Immature natural killer cell (primary cell): ENCODE measurements around the gene PAM. TPM values are rescaled to one million over a fixed set of nuclear protein-coding genes. Genes with fewer than 3 reads are reported as not detected.

Experiments used
- DNase-seq, 3 donors: peaks; one replicate each; pipeline ENCODE4 v3.0.0; 2022; ENCODE audit warnings: mixed read lengths in 1 of 3
- H3K27ac Mint-ChIP-seq, 6 donors: one replicate each; pipeline ENCODE4 v1.8.0; 2020; ENCODE audit warnings: mixed read lengths in 6 of 6, mild to moderate bottlenecking in 5 of 6, inconsistent platforms in 4 of 6, moderate library complexity in 3 of 6
- H3K27me3 Mint-ChIP-seq, 3 donors: one replicate each; pipeline ENCODE4 v1.8.0; 2020 to 2021; ENCODE audit warnings: low read depth in 3 of 3, mild to moderate bottlenecking in 3 of 3, mixed read lengths in 3 of 3, moderate library complexity in 3 of 3, inconsistent platforms in 1 of 3
- H3K36me3 Mint-ChIP-seq, 3 donors: one replicate each; pipeline ENCODE4 v1.8.0; 2020; ENCODE audit warnings: mixed read lengths in 3 of 3, inconsistent platforms in 2 of 3, mild to moderate bottlenecking in 2 of 3
- H3K4me1 Mint-ChIP-seq, 2 donors: one replicate each; pipeline ENCODE4 v1.8.0; 2020; ENCODE audit warnings: inconsistent platforms in 2 of 2, mild to moderate bottlenecking in 2 of 2, mixed read lengths in 2 of 2, moderate library complexity in 1 of 2
- H3K4me3 Mint-ChIP-seq, 5 donors: one replicate each; pipeline ENCODE4 v1.8.0; 2020; ENCODE audit warnings: mild to moderate bottlenecking in 5 of 5, mixed read lengths in 5 of 5, inconsistent platforms in 3 of 5, moderate library complexity in 3 of 5
- H3K9me3 Mint-ChIP-seq, 6 donors: one replicate each; pipeline ENCODE4 v1.8.0; 2020; ENCODE audit warnings: mild to moderate bottlenecking in 6 of 6, mixed read lengths in 6 of 6, inconsistent platforms in 4 of 6, moderate library complexity in 3 of 6
- polyA plus RNA-seq, 3 donors: library from polyadenylated mRNA; unstranded; fragments of 300-500 nt; fragmentation: Illumina TruSeq; gene quantifications; one replicate each; pipeline ENCODE4 v1.2.3, GENCODE V29; 2021

Gene PAM
- polyA plus RNA-seq, 3 donors from 2014 or later = 55.2 to 96.2 (median 95.6) TPM

- no peaks in the 10 kb centered on the region for H3K27me3 Mint-ChIP-seq
- peaks cover 9 to 14% of the 10 kb centered on the region in 2 donors for H3K4me1 Mint-ChIP-seq
- H3K9me3 Mint-ChIP-seq = no peaks in the 10 kb centered on the region
- H3K4me3 Mint-ChIP-seq = no peak overlapping the region
- no peak for DNase-seq
- peaks cover 33 to 57% (median 51%) of the 10 kb centered on the region in 3 donors for H3K36me3 Mint-ChIP-seq
- H3K27ac Mint-ChIP-seq = peak overlapping the region in 2 of 6 donors; percentile 57 to 61
These were observed 255.1 kb downstream of the PAM start for GRCh38 chr5:103010168-103010567.

GRCh38 chr5:103013933-103014552 lies 258.9 kb downstream of the PAM start:
- Mint-ChIP-seq H3K4me1 (peaks cover 9 to 14% of the 10 kb centered on the region in 2 donors), H3K9me3 (no peaks in the 10 kb centered on the region), H3K4me3 (no peak overlapping the region), H3K27ac (no peak overlapping the region), H3K36me3 (peaks cover 25 to 63% (median 41%) of the 10 kb centered on the region in 3 donors), H3K27me3 (no peaks in the 10 kb centered on the region)
- no peak for DNase-seq

GRCh38 chr5:103014983-103015382 lies 259.9 kb downstream of the PAM start:
- Mint-ChIP-seq H3K27me3 (no peaks in the 10 kb centered on the region), H3K9me3 (no peaks in the 10 kb centered on the region), H3K36me3 (peaks cover 28 to 59% (median 35%) of the 10 kb centered on the region in 3 donors), H3K4me1 (peaks cover 9 to 18% of the 10 kb centered on the region in 2 donors), H3K4me3 (no peak overlapping the region), H3K27ac (no peak overlapping the region)
- DNase-seq = no peak

GRCh38 chr5:103016167-103016566 lies 261.1 kb downstream of the PAM start:
- Mint-ChIP-seq H3K27me3 (no peaks in the 10 kb centered on the region), H3K4me3 (no peak overlapping the region), H3K9me3 (no peaks in the 10 kb centered on the region), H3K27ac (no peak overlapping the region), H3K36me3 (peaks cover 25 to 58% (median 31%) of the 10 kb centered on the region in 3 donors), H3K4me1 (peaks cover 18 to 30% of the 10 kb centered on the region in 2 donors)
- no peak for DNase-seq

- no peaks in the 10 kb centered on the region for H3K27me3 Mint-ChIP-seq
- no peak overlapping the region for H3K4me3 Mint-ChIP-seq
- no peak for DNase-seq
- H3K36me3 Mint-ChIP-seq = peaks cover 14 to 57% (median 26%) of the 10 kb centered on the region in 3 donors
- H3K4me1 Mint-ChIP-seq = peaks cover 18 to 28% of the 10 kb centered on the region in 2 donors
- H3K9me3 Mint-ChIP-seq = no peaks in the 10 kb centered on the region
- no peak overlapping the region for H3K27ac Mint-ChIP-seq
These were observed 264.7 kb downstream of the PAM start for GRCh38 chr5:103019804-103020203.

GRCh38 chr5:103021314-103021713 lies 266.2 kb downstream of the PAM start:
- Mint-ChIP-seq H3K4me1 (peaks cover 18 to 28% of the 10 kb centered on the region in 2 donors), H3K36me3 (peaks cover 21 to 60% (median 25%) of the 10 kb centered on the region in 3 donors), H3K27me3 (no peaks in the 10 kb centered on the region), H3K9me3 (no peaks in the 10 kb centered on the region), H3K27ac (peak overlapping the region; percentile 19 to 69 (median 37)), H3K4me3 (peak overlapping the region in 4 of 5 donors; percentile 1 to 50 (median 43))
- DNase-seq = peak; percentile 7 to 17 (median 9)

- H3K27ac Mint-ChIP-seq = peak overlapping the region in 1 of 6 donors; percentile 49
- peaks cover 30 to 48% (median 41%) of the 10 kb centered on the region in 3 donors for H3K36me3 Mint-ChIP-seq
- no peaks in the 10 kb centered on the region for H3K9me3 Mint-ChIP-seq
- DNase-seq = no peak
- no peaks in the 10 kb centered on the region for H3K27me3 Mint-ChIP-seq
- no peak overlapping the region for H3K4me3 Mint-ChIP-seq
- H3K4me1 Mint-ChIP-seq = peaks cover under 1 to 2% of the 10 kb centered on the region in 2 donors
These were observed 272.2 kb downstream of the PAM start for GRCh38 chr5:103027267-103027666.

GRCh38 chr5:103031607-103032006 lies 276.5 kb downstream of the PAM start:
- Mint-ChIP-seq H3K27ac (peak overlapping the region in 2 of 6 donors; percentile 17 to 48), H3K4me1 (no peaks in the 10 kb centered on the region), H3K9me3 (no peaks in the 10 kb centered on the region), H3K4me3 (no peak overlapping the region), H3K36me3 (peaks cover 18 to 27% (median 25%) of the 10 kb centered on the region in 3 donors), H3K27me3 (peaks cover 0 to 1% (median 0%) of the 10 kb centered on the region in 3 donors)
- no peak for DNase-seq

- peaks cover 0 to 1% (median 0%) of the 10 kb centered on the region in 3 donors for H3K27me3 Mint-ChIP-seq
- H3K36me3 Mint-ChIP-seq = peaks cover 4 to 13% (median 12%) of the 10 kb centered on the region in 3 donors
- no peak overlapping the region for H3K27ac Mint-ChIP-seq
- H3K9me3 Mint-ChIP-seq = no peaks in the 10 kb centered on the region
- DNase-seq = no peak
- no peak overlapping the region for H3K4me3 Mint-ChIP-seq
- H3K4me1 Mint-ChIP-seq = no peaks in the 10 kb centered on the region
These were observed 278.6 kb downstream of the PAM start for GRCh38 chr5:103033696-103034095.

- no peaks in the 10 kb centered on the region for H3K9me3 Mint-ChIP-seq
- H3K36me3 Mint-ChIP-seq = peaks cover 4 to 12% (median 9%) of the 10 kb centered on the region in 3 donors
- H3K27ac Mint-ChIP-seq = no peak overlapping the region
These were observed 279.7 kb downstream of the PAM start for GRCh38 chr5:103034662-103035392.

GRCh38 chr5:103035701-103036100 lies 280.6 kb downstream of the PAM start:
- Mint-ChIP-seq H3K4me3 (no peak overlapping the region), H3K27me3 (peaks cover 0 to 3% (median 0%) of the 10 kb centered on the region in 3 donors), H3K4me1 (no peaks in the 10 kb centered on the region), H3K27ac (no peak overlapping the region), H3K36me3 (peaks cover 4 to 12% (median 7%) of the 10 kb centered on the region in 3 donors), H3K9me3 (no peaks in the 10 kb centered on the region)
- no peak for DNase-seq

More at GRCh38 chr5:103034662-103035392, 279.7 kb downstream of the PAM start:
- Mint-ChIP-seq H3K4me1 (no peaks in the 10 kb centered on the region), H3K4me3 (no peak overlapping the region), H3K27me3 (peaks cover 0 to 1% (median 0%) of the 10 kb centered on the region in 3 donors)
- DNase-seq = no peak

GRCh38 chr5:103036601-103037000 lies 281.5 kb downstream of the PAM start:
- H3K9me3 Mint-ChIP-seq = no peaks in the 10 kb centered on the region
- peaks cover 0 to 3% (median 0%) of the 10 kb centered on the region in 3 donors for H3K27me3 Mint-ChIP-seq
- no peaks in the 10 kb centered on the region for H3K4me1 Mint-ChIP-seq
- no peak for DNase-seq
- H3K4me3 Mint-ChIP-seq = no peak overlapping the region
- H3K36me3 Mint-ChIP-seq = peaks cover 4 to 12% (median 4%) of the 10 kb centered on the region in 3 donors
- H3K27ac Mint-ChIP-seq = no peak overlapping the region

GRCh38 chr5:103037673-103038455 lies 282.8 kb downstream of the PAM start:
- DNase-seq = no peak
- no peak overlapping the region for H3K4me3 Mint-ChIP-seq
- H3K4me1 Mint-ChIP-seq = no peaks in the 10 kb centered on the region
- no peak overlapping the region for H3K27ac Mint-ChIP-seq
- no peaks in the 10 kb centered on the region for H3K9me3 Mint-ChIP-seq
- peaks cover 0 to 4% (median 3%) of the 10 kb centered on the region in 3 donors for H3K27me3 Mint-ChIP-seq
- peaks cover 0 to 4% (median 0%) of the 10 kb centered on the region in 3 donors for H3K36me3 Mint-ChIP-seq
